Thoracic aorta endothelial cell (primary cell): ENCODE results near the gene TRIM16. TPM values are rescaled to one million over a fixed set of nuclear protein-coding genes. Genes with fewer than 3 reads are reported as not detected.

Source experiments
- small RNA-seq: library from RNA; depleted of rRNA; stranded (forward); fragments of <200 nt; gene quantifications from one replicate; pipeline ENCODE3, GENCODE V24; 2012
- total RNA-seq: library from RNA; depleted of rRNA; stranded (reverse); fragments of >200 nt; gene quantifications from 2 replicates; pipeline ENCODE4 v1.2.3, GENCODE V29; 2012

TRIM16 gene
- 22.0 and 49.1 TPM in 2 replicates for total RNA-seq

GRCh38 chr17:15683824-15684478 is at the start of gene TRIM16:
Gene TRIM16, minus strand, starts transcription at chr17:15684311. Its CDS starts 32,702 bp downstream, at chr17:15651609.

DNA sequence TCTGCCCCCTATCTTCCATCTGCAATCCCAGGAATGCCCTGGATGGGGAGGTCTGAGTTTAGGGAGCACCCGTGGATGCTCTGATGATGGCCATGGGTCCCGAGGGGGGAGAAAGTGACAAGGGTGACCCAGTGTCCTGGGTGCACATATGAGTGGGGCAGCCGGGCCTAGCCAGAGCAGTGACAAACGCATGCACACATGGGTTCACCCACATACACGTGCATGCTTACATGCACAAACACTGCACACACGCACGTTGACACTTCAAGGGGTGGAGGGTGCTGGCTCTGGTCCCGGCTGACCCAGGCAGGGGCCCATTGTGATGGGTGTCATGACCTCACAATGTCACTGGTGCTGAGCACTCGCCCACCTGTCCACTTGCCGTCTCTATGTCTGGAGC is 47.8 kb upstream of the TRIM16 start, which contains the start of gene TBC1D26:
Gene TBC1D26, plus strand, starts transcription at position 384 of the 400 bp plus-strand sequence. CDS start 3,066 bp downstream, outside the sequence.

GRCh38 chr17:15699413-15699924 is 15.4 kb upstream of the TRIM16 start, which contains the start of gene ZNF286A:
Gene ZNF286A, plus strand, starts transcription at chr17:15699752. Its CDS starts 578 bp downstream, at chr17:15700330.

GRCh38 chr17:15619331-15620058 is 64.6 kb downstream of the TRIM16 start, which contains the start of gene FBXW10B:
Gene FBXW10B, minus strand, starts transcription at chr17:15619704. Its CDS starts 192 bp downstream, at chr17:15619512.

Small RNA genes lying within 50 kb of the gene (small RNA-seq; reads per million reads assigned to genes)
- gene AC005838.1 (not detected), gene ZNF29P (not detected)

Other genes starting within 250 kb of the TRIM16 start
- gene CDRT4, start 216.7 kb downstream of the TRIM16 start, total RNA-seq, result 4.9 and 14.3 TPM in 2 replicates
- gene TVP23C, start 120.8 kb downstream of the TRIM16 start, total RNA-seq, result 33.0 and 53.3 TPM in 2 replicates
- 0.22 and 0.27 TPM in 2 replicates for gene FBXW10B, start 64.6 kb downstream of the TRIM16 start, total RNA-seq
- 46.4 and 49.2 TPM in 2 replicates for gene ZNF286A, start 15.4 kb upstream of the TRIM16 start, total RNA-seq
- not detected in 2 replicates for gene TBC1D26, start 48.0 kb upstream of the TRIM16 start, total RNA-seq